Neural cell (in vitro differentiated cells): ENCODE results near the gene PEAR1.

Experiments
- CTCF ChIP-seq: fragments of 450-650 bp; IDR thresholded peaks from 2 replicates; pipeline ENCODE4 v1.5.1; 2014; ENCODE audit warnings: antibody characterized with exemption, mild to moderate bottlenecking, moderate library complexity; ENCODE audit not compliant: poor library complexity, severe bottlenecking
- EP300 ChIP-seq: fragments of 450-650 bp; conservative IDR thresholded peaks from 2 replicates; pipeline ENCODE4 v1.6.1; 2014; ENCODE audit warnings: antibody characterized with exemption, mild to moderate bottlenecking, moderate library complexity; ENCODE audit not compliant: poor library complexity, severe bottlenecking
- POLR2AphosphoS5 ChIP-seq: IDR thresholded peaks from 2 replicates; pipeline ENCODE4 v1.6.1; 2012
- RAD21 ChIP-seq: fragments of 450-650 bp; conservative IDR thresholded peaks from 2 replicates; pipeline ENCODE4 v1.6.1; 2014; ENCODE audit warnings: antibody characterized with exemption, mild to moderate bottlenecking, moderate library complexity
- REST ChIP-seq: IDR thresholded peaks from 2 replicates; pipeline ENCODE4 v1.6.1; 2012; ENCODE audit warnings: borderline replicate concordance

DNA sequence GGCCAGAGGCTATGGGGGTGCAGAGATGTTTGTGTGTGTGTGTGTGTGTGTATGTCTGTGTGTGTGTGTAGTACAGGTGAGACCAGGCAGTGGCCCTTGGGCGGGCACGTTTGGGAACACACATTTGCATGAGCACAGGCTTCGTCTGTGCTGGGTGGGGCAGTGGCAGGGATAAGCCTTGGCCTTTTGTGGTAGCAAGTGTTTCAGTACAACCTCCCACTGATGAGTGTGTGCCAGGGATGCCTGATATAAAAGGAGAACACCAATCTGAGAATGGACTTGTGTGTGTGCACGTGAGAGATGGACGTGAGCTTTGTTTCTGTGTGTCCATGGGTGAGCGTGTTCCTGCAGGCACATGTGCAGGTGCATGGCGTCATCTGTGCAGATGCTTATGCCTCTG lies 29.9 kb upstream of the PEAR1 start:
- TF ChIP-seq CTCF (no peak), EP300 (no peak), REST (no peak), POLR2AphosphoS5 (no peak), RAD21 (no peak)
